IMR-90 (cell line): ENCODE measurements around the gene PPP3CB.

Experiments
- POLR2A ChIP-seq: IDR thresholded peaks from 2 replicates; pipeline ENCODE4 v1.6.1; 2012; ENCODE audit warnings: mild to moderate bottlenecking, low read depth, low read length
- TF ChIP-seq, protein P1 (sequence below): fragments of 150-350 bp; IDR thresholded peaks from 2 replicates; pipeline ENCODE4 v1.6.1; 2016; ENCODE audit warnings: low read depth, mild to moderate bottlenecking, low read length, moderate library complexity, borderline replicate concordance
- TF ChIP-seq, protein P2 (sequence below): conservative IDR thresholded peaks from 2 replicates; pipeline ENCODE4 v1.5.1; 2012; ENCODE audit warnings: mild to moderate bottlenecking, low read depth, low read length, improper control_type of control experiment

DNA sequence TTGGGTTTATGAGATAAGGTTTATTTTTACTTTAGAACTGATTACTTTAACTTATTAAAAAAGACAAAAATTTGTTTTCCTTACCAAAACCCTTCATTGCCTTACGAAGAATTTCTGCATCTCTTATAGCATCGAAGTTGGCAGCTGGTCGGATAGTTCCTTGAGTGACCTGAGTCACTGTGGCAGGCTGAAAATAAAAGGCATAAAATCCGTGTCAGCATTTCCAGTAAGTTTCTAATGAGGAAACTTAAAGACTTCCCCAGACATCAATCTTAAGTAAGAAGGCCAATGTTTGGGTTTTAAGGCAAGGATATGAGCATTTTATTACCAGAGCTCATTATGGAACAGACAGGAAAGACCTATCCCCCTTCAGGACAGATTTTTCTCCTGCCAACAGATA, 107.6 kb downstream of the PPP3CB start:
- TF ChIP-seq POLR2A: no peak
- TF ChIP-seq, protein P1, sequence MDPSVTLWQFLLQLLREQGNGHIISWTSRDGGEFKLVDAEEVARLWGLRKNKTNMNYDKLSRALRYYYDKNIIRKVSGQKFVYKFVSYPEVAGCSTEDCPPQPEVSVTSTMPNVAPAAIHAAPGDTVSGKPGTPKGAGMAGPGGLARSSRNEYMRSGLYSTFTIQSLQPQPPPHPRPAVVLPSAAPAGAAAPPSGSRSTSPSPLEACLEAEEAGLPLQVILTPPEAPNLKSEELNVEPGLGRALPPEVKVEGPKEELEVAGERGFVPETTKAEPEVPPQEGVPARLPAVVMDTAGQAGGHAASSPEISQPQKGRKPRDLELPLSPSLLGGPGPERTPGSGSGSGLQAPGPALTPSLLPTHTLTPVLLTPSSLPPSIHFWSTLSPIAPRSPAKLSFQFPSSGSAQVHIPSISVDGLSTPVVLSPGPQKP: no peak
- TF ChIP-seq, protein P2, sequence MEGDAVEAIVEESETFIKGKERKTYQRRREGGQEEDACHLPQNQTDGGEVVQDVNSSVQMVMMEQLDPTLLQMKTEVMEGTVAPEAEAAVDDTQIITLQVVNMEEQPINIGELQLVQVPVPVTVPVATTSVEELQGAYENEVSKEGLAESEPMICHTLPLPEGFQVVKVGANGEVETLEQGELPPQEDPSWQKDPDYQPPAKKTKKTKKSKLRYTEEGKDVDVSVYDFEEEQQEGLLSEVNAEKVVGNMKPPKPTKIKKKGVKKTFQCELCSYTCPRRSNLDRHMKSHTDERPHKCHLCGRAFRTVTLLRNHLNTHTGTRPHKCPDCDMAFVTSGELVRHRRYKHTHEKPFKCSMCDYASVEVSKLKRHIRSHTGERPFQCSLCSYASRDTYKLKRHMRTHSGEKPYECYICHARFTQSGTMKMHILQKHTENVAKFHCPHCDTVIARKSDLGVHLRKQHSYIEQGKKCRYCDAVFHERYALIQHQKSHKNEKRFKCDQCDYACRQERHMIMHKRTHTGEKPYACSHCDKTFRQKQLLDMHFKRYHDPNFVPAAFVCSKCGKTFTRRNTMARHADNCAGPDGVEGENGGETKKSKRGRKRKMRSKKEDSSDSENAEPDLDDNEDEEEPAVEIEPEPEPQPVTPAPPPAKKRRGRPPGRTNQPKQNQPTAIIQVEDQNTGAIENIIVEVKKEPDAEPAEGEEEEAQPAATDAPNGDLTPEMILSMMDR: no peak
